Activated CD8-positive, alpha-beta memory T cell treated with anti-CD3 and anti-CD28 coated beads, Interleukin-2, amount 50 U/mL, for 48 hours (primary cell): ENCODE measurements around the gene QRICH1.

Experiments used
- DNase-seq: peaks from one replicate; pipeline ENCODE4 v3.0.0-alpha.2; 2020

The QRICH1 gene

GRCh38 chr3:49112262-49112661, 18.4 kb upstream of the QRICH1 start:
- no peak for DNase-seq

- DNase-seq = no peak
Measured at GRCh38 chr3:49111347-49111746, 17.5 kb upstream of the QRICH1 start.

- no peak for DNase-seq
Measured at GRCh38 chr3:49110780-49111179, 16.9 kb upstream of the QRICH1 start.

- DNase-seq = no peak
Measured at GRCh38 chr3:49108346-49108745, 14.5 kb upstream of the QRICH1 start.

- DNase-seq = peak; percentile 92
Measured at GRCh38 chr3:49104427-49105291, 10.8 kb upstream of the QRICH1 start, which contains the start of gene QARS1. TSS of gene QARS1 (minus strand) at chr3:49104757. CDS start at chr3:49104733, 24 bp downstream.

GRCh38 chr3:49104052-49104426, 10.2 kb upstream of the QRICH1 start:
- DNase-seq = no peak

GRCh38 chr3:49100046-49100615, 6.3 kb upstream of the QRICH1 start:
- no peak for DNase-seq

GRCh38 chr3:49098910-49099630, 5.2 kb upstream of the QRICH1 start:
- DNase-seq = no peak

GRCh38 chr3:49098429-49098828, 4.6 kb upstream of the QRICH1 start:
- DNase-seq = no peak

GRCh38 chr3:49092938-49093852, 676 bp downstream of the QRICH1 start:
- peak; percentile 92 for DNase-seq

GRCh38 chr3:49081429-49081828, 12.4 kb downstream of the QRICH1 start:
- DNase-seq = no peak

GRCh38 chr3:49079270-49079669, 14.6 kb downstream of the QRICH1 start:
- DNase-seq = no peak

GRCh38 chr3:49076646-49077045, 17.2 kb downstream of the QRICH1 start:
- no peak for DNase-seq

GRCh38 chr3:49076116-49076515, 17.8 kb downstream of the QRICH1 start:
- no peak for DNase-seq

- DNase-seq = no peak
Measured at GRCh38 chr3:49058011-49058410, 35.9 kb downstream of the QRICH1 start.

- no peak for DNase-seq
Measured at GRCh38 chr3:49057268-49057667, 36.6 kb downstream of the QRICH1 start.

GRCh38 chr3:49054344-49054862, 39.5 kb downstream of the QRICH1 start:
- no peak for DNase-seq

GRCh38 chr3:49053543-49053942, 40.3 kb downstream of the QRICH1 start:
- DNase-seq = no peak

GRCh38 chr3:49035281-49035680, 58.6 kb downstream of the QRICH1 start:
- no peak for DNase-seq

- no peak for DNase-seq
Measured at GRCh38 chr3:49034650-49035049, 59.2 kb downstream of the QRICH1 start.

- no peak for DNase-seq
Measured at GRCh38 chr3:49032646-49033304, 61.1 kb downstream of the QRICH1 start.

GRCh38 chr3:49030321-49030720, 63.5 kb downstream of the QRICH1 start:
- no peak for DNase-seq
